HG02610 (cell line): ENCODE measurements around the gene GDE1.
"Not testable (repeated sequence)": the region's sequence is repeated elsewhere in the genome, so short reads cannot be mapped to it uniquely, and the experiment has no call there.

Experiments
- ATAC-seq: cut with Tn5 transposase; IDR thresholded peaks from one replicate; pipeline ENCODE4 v1.9.1; 2021; ENCODE audit warnings: mild to moderate bottlenecking, moderate library complexity; ENCODE audit not compliant: unreplicated experiment

Gene GDE1, protein sequence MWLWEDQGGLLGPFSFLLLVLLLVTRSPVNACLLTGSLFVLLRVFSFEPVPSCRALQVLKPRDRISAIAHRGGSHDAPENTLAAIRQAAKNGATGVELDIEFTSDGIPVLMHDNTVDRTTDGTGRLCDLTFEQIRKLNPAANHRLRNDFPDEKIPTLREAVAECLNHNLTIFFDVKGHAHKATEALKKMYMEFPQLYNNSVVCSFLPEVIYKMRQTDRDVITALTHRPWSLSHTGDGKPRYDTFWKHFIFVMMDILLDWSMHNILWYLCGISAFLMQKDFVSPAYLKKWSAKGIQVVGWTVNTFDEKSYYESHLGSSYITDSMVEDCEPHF

DNA sequence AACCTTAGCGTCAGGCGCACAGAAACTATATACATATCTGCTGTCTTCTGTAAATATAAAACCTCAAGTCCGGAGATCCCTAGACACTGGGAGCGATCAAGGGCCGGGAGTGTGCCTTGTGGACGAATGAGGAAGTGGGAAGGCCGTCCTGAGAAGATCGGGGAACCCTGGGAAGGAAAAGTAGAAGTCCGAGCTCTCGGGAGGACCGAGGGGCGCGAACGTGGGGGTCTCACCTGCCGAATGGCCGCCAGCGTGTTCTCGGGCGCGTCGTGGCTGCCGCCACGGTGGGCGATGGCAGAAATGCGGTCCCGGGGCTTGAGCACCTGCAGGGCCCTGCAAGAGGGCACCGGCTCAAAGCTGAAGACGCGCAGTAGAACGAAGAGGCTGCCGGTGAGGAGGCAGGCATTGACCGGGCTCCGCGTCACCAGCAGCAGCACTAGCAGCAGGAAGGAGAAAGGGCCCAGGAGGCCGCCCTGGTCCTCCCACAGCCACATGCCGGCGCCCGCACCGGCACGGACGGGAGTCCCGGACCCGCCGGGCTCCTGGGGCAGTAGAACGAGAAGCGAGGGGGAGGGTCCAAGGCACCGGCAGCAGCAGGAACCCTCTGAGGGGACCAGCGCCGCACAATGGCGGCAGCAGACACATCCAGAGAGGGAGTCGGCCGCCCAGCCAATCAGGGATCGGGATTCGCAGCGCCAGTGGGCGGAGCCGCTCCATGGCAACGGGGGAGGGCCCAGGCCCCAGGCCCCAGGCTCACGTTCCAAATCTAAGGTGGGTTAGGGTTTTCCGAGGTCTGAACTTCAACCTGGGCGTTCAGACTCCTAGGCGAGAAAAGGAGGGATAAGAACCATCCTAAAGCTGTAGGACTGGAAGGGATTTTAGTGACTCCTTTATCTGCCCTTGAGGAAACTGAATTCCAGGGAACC, at the start of gene GDE1:
Gene GDE1 (minus strand): TSS at position 628 of the 926 bp plus-strand sequence. CDS start 134 bp downstream, at position 494.
- ATAC-seq, result peak; percentile 78

GRCh38 chr16:19567560-19567959, 45.7 kb upstream of the GDE1 start:
- no peak for ATAC-seq

GRCh38 chr16:19566362-19566761, 44.5 kb upstream of the GDE1 start:
- ATAC-seq, result no peak

DNA sequence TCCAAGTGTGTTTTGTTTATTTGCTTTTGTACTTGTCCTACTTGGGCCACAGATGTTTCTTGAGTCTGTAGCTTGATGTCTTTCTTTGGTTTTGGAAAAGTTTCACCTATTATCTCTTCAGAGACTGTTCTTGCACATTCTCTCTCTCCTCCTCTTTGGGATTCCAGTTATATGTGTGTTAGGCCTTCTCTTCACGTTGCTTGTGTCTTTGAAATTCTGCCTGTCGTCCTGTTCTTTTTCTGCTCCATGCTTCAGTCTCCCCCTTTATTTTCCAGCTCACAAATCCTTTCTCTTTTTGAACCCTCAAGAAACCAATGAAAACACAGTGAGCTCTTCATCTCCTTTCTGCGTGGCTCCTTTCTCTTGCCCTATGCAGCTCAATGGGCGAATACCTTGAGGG, 41.5 kb upstream of the GDE1 start:
- ATAC-seq, result no peak

DNA sequence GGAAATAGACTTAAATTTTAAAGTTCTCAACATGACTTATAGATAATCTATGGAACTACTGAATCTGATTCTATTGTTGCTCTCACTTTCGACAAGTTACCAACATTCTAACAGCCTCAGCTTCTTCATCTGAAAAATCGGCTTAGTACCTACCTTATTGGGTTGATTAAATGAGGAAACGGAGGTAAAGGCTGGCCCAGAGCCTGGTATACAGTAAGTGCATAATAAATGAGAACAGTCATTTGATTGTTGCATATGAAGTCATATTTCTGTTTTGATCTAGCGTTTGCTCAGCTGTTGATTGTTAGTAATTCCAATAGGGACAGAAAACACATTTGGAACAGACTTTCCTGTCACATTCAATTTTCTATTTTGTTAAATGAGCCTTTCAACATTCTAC, 38.2 kb upstream of the GDE1 start:
- no peak for ATAC-seq

DNA sequence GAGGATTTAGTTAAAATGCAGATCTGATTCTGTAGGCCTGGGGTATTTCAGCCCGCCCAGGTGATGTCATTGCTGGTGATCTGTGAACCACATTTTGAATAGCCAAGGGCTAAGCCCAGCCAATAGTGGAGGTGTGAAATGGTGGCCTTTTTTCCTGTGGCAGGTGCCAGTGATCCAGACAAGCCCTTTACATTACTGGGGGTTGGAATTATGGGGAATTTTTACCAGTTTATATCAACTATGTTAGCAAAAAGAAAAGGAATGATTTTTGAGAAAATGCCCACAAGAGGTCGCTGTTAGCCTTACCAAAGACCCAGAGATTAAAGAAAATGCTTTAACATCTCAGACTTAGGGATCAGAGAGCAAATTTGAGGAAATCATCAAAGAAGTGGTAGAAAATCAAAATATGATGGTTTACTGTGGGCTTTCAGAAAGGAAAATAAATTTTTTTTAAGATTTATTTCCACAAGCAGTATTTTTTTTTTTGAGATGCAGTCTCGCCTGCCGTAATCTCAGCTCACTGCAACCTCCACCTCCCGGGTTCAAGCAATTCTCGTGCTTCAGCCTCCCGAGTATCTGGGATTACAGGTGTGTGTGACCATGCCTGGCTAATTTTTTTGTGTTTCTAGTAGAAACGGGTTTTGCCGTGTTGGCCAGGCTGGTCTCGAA, 37.5 kb upstream of the GDE1 start:
- no peak for ATAC-seq

GRCh38 chr16:19555938-19556771, 34.3 kb upstream of the GDE1 start:
- ATAC-seq, result no peak

DNA sequence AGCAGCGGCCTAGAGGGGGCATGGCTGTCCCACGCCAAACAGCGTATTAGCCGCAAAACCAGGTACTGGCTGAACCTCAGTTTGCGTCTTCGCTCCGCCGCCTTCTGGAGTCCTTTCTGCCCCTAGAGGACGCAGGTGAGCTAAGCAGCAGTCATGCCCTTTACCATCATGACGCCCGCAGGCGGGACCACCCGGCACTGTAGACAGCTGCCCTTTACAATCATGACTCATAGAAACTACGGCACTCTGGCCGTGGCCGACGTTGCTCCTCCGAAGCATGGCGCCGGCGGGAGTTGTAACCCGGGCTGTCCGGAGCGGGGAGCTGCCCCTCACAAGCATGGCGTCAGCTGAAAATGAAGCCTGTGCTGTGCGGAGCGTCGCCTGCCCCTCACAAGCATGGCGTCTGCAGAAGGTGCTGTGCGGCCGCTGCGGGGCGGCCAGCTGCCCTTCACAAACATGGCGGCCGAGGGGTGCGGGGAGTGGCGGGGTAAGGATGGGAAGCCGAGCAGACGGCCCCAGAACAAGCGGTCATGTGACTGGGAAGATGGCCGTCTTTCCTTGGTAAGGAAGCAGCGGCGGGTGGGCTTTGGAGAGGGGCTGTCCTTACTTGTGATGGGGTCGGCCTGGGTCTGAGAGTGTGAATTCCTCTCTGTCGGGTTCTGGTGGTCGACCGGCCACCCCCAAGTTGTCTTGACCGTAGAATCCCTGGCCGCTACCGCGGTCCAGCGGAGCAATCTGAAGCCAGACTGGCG, 33.5 kb upstream of the GDE1 start, which contains the start of gene VPS35L:
Gene VPS35L (plus strand): TSS at position 518 of the 752 bp plus-strand sequence. CDS start 27 bp downstream, at position 545.
- ATAC-seq, result peak; percentile 97

DNA sequence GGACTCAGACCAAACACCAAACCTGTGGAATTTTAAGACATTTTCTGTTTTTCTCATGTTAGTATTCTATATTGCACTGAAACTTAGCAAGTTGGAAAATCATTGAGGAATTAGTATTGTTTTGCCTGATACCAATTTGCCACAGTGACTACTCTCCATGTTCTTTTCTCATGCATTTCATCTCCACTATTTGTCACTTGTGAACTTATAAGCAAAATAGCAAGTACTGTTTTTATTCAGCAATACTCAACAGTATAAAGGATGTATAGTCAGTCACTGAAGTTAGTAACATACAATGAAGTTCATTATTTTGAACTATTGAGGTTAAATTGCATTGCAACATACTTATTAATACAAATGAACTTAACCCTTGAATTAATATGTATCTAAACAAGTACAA, 27.8 kb upstream of the GDE1 start:
- no peak for ATAC-seq

DNA sequence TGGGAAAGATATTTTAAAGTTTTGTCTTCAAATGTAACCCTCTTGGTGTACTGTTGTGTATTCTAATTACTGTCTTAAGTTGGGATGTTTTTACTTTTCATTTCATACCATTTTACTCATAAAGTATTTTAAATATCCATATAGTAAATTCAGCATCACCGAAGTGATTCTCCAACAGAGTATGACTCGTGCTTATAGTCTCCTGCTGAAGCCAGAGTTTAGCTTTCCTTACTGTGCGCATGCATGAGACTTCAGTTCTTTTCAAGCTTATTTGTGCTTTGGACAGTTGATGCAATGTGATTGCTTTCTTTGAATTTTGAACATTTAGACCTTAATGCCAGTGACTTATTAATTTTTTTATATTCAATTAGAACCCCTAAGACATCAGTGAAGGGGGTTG, 26.2 kb upstream of the GDE1 start:
- no peak for ATAC-seq

- not testable (repeated sequence) for ATAC-seq
Observed at GRCh38 chr16:19543278-19543996, 21.5 kb upstream of the GDE1 start.

DNA sequence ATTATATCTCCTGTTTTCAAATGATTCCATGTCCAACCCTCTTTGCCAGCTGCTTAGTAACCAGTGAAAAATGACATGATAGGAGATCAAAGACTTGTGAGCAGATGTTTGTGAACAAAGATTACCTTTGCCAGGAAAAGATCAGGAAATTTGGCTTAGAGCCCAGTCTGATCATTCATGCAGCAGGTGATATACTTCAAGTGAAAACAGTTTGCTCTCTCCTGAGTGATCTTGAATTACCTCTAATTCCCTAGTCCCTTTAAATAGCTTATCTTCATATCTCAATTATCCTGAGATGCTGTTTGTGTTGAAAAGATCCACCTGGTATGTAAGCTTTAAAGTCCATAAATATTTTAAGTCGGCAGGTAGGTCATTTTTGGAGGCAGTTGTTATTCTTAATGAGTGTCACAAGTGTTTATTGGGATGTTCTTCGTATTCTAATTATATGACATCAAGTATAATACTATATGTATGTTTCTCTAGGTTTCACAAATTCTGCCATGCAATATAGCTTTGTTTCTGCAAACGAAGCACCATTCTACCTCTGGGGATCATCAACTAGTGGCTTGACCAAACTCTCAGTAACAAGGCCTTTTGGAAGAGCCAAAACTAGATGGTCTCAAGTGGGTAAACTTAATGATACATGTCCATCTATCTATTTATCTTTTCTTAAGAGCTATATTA, 20.4 kb upstream of the GDE1 start:
- ATAC-seq, result no peak

DNA sequence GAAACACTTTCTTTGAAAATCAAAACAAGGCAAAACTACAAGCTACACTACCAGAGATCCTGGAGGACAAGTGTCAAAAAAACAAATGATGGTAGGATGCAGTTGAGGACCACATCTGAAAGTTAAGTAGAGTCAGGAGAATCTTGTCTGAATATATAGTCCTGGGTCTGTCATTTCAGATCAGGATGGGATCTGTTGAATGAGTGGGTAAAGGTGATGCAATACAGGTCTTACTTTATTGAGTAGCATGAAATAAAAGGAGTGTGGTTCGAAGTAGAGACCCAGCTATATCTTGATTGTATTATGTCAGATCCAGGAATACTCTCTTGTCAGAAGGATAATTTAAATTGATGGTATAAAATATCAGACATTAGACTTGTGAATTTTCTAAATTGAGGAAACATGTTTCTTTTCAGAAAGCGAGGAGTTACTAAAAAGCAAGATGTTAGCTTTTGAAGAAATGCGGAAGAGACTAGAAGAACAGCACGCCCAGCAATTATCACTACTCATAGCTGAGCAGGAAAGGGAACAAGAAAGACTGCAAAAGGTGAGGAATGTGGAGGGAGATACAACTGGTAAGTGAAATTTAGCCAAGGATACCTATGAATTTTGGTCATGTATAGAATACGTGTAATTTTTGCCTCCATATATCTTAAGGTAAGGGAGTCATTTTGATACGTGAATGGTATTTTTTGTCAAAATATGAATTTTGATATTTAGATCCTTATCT, 18.5 kb upstream of the GDE1 start:
- no peak for ATAC-seq

DNA sequence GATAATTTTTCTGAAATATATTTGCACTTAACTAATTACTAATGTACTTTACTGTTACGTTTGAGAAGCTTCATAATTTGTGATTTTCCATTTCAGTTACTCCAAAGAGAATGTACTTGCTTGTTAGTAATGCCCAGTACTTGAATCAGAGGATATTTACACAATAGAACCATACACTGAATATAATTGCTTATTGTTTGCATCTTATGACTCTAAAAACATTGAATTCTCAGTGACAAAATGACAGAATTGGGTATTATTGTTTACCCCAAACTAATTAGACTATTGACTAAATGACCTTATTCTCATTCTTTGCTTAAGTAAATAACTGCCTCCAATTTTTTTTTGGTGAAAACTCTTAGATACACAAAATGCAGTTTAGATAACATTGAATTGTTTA, 10.7 kb upstream of the GDE1 start:
- ATAC-seq, result no peak

- ATAC-seq, result no peak
Observed at GRCh38 chr16:19528666-19529065, 6.8 kb upstream of the GDE1 start.

GRCh38 chr16:19527161-19527560, 5.3 kb upstream of the GDE1 start:
- no peak for ATAC-seq

- no peak for ATAC-seq
Observed at GRCh38 chr16:19525385-19525723, 3.5 kb upstream of the GDE1 start.
